ENCODE measurements around the gene CACNG4. TPM values are rescaled to one million over a fixed set of nuclear protein-coding genes. Genes with fewer than 3 reads are reported as not detected.

Gene CACNG4
- total RNA-seq, 1 experiment from 2014 or later, result 2.4 TPM

DNA sequence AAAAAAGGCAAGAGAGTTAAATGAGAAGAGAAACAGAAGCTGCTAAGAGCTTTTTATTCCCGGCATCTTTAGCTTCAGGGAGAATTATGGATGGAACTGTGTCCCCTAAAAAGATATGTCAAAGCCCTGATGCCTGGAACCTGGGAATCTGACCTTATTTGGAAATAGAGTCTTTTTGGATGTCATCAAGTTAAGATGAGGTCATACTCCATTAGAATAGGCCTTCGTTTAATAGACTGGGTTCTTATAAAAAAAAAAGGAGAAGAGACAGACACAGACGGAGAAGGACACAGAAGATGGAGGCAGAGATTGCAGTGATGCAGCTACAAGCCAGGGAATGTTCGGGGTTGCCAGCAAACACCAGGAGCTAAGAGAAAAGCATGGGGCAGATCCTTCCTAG lies 24.6 kb downstream of the CACNG4 start:
- Histone ChIP-seq H3K79me2 (ENCODE audit: low read length) (no peaks in the 10 kb centered on the region), H3K36me3 (ENCODE audit: low read depth, low read length) (no peaks in the 10 kb centered on the region), H3K4me3 (ENCODE audit: low read length) (no peak overlapping the region), H3K4me1 (ENCODE audit: insufficient read depth, low read length) (no peaks in the 10 kb centered on the region), H2AFZ (ENCODE audit: low read length) (no peak overlapping the region), H3K9ac (ENCODE audit: low read length) (no peak overlapping the region), H3K27ac (ENCODE audit: low read length) (no peak overlapping the region), H3K4me2 (ENCODE audit: low read length) (no peak overlapping the region), H4K20me1 (ENCODE audit: low read length) (no peaks in the 10 kb centered on the region), H3K27me3 (ENCODE audit: low read length) (peaks cover 35% of the 10 kb centered on the region; the same call in 1 of the 2 replicates), H3K9me3 (ENCODE audit: low read length) (no peaks in the 10 kb centered on the region), H3K9me2 (replicated peaks; ENCODE audit: low read length) (no peaks in the 10 kb centered on the region), H3F3A (ENCODE audit: low read length, unreplicated experiment) (no peaks in the 10 kb centered on the region)
- no TSS peak for BruUV-seq (replicated peaks)
- ChIA-PET CTCF (no interaction called here), POLR2A (ENCODE audit: unreplicated experiment) (interaction anchor here (0.5 to 0.6 kb wide), 2 partner anchors 95 to 163 kb away, joined by 4 to 8 read pairs; no protein-coding TSS in a partner anchor)
- no peak for DNase-seq
- no peak for ATAC-seq
- intact Hi-C loops (cut with micrococcal nuclease), result no loop called here
- no peak for TF ChIP-seq EZH2phosphoT487 (IDR thresholded peaks at IDR 0.05; ENCODE audit: borderline replicate concordance, low read length)
- TF ChIP-seq, protein P1, sequence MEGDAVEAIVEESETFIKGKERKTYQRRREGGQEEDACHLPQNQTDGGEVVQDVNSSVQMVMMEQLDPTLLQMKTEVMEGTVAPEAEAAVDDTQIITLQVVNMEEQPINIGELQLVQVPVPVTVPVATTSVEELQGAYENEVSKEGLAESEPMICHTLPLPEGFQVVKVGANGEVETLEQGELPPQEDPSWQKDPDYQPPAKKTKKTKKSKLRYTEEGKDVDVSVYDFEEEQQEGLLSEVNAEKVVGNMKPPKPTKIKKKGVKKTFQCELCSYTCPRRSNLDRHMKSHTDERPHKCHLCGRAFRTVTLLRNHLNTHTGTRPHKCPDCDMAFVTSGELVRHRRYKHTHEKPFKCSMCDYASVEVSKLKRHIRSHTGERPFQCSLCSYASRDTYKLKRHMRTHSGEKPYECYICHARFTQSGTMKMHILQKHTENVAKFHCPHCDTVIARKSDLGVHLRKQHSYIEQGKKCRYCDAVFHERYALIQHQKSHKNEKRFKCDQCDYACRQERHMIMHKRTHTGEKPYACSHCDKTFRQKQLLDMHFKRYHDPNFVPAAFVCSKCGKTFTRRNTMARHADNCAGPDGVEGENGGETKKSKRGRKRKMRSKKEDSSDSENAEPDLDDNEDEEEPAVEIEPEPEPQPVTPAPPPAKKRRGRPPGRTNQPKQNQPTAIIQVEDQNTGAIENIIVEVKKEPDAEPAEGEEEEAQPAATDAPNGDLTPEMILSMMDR (conservative IDR thresholded peaks at IDR 0.05; ENCODE audit: low read depth, low read length), result no peak
- TF ChIP-seq EZH2 (IDR thresholded peaks at IDR 0.05; ENCODE audit: low read length, unreplicated experiment), result no peak

GRCh38 chr17:66989579-66989978 lies 25.1 kb downstream of the CACNG4 start:
- POLR2A ChIA-PET (ENCODE audit: unreplicated experiment), result interaction anchor here (0.6 kb wide), 1 partner anchor 163 kb away, joined by 8 read pairs; no protein-coding TSS in a partner anchor
- Histone ChIP-seq H2AFZ (ENCODE audit: low read length) (no peak overlapping the region), H3K9ac (ENCODE audit: low read length) (no peak overlapping the region), H3K9me3 (ENCODE audit: low read length) (no peaks in the 10 kb centered on the region), H3K4me3 (ENCODE audit: low read length) (no peak overlapping the region), H3K27me3 (ENCODE audit: low read length) (peaks cover 31% of the 10 kb centered on the region; the same call in 1 of the 2 replicates), H3K79me2 (ENCODE audit: low read length) (no peaks in the 10 kb centered on the region), H3K4me1 (ENCODE audit: insufficient read depth, low read length) (no peaks in the 10 kb centered on the region), H3K27ac (ENCODE audit: low read length) (no peak overlapping the region), H4K20me1 (ENCODE audit: low read length) (no peaks in the 10 kb centered on the region), H3K9me2 (replicated peaks; ENCODE audit: low read length) (no peaks in the 10 kb centered on the region), H3K36me3 (ENCODE audit: low read depth, low read length) (no peaks in the 10 kb centered on the region), H3K4me2 (ENCODE audit: low read length) (no peak overlapping the region), H3F3A (ENCODE audit: low read length, unreplicated experiment) (no peaks in the 10 kb centered on the region)
- no TSS peak for BruUV-seq (replicated peaks)
- CTCF ChIA-PET, result no interaction called here
- ATAC-seq (no peak), DNase-seq (no peak)
- intact Hi-C loops (cut with micrococcal nuclease), result no loop called here
- TF ChIP-seq EZH2 (IDR thresholded peaks at IDR 0.05; ENCODE audit: low read length, unreplicated experiment), result no peak
- TF ChIP-seq, protein P1 (conservative IDR thresholded peaks at IDR 0.05; ENCODE audit: low read depth, low read length), result no peak

DNA sequence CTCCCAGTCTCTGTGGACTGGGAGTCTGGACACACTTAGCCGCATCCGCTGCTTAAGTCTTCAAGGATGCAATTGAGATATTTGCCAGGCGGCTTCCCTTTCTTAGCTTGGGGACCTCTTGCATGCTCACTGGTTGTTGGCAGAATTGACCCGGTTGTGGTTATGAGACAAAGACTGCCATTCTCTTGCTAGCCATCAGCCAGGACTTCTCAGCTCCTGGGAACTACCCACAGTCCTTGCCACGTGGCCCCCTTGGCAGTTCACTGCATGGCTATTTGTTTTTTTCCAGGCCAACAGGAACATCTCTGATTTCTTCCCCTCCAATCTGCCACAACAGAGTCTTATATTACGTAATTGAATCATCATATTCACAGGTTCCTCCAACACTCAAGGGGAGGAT lies 25.5 kb downstream of the CACNG4 start:
- no TSS peak for BruUV-seq (replicated peaks)
- Histone ChIP-seq H3F3A (ENCODE audit: low read length, unreplicated experiment) (no peaks in the 10 kb centered on the region), H3K4me1 (ENCODE audit: insufficient read depth, low read length) (no peaks in the 10 kb centered on the region), H3K4me2 (ENCODE audit: low read length) (no peak overlapping the region), H3K79me2 (ENCODE audit: low read length) (no peaks in the 10 kb centered on the region), H4K20me1 (ENCODE audit: low read length) (no peaks in the 10 kb centered on the region), H3K9me3 (ENCODE audit: low read length) (no peaks in the 10 kb centered on the region), H3K36me3 (ENCODE audit: low read depth, low read length) (no peaks in the 10 kb centered on the region), H3K27ac (ENCODE audit: low read length) (no peak overlapping the region), H3K27me3 (ENCODE audit: low read length) (peaks cover 30% of the 10 kb centered on the region; the same call in 1 of the 2 replicates), H3K9me2 (replicated peaks; ENCODE audit: low read length) (no peaks in the 10 kb centered on the region), H3K9ac (ENCODE audit: low read length) (no peak overlapping the region), H3K4me3 (ENCODE audit: low read length) (no peak overlapping the region), H2AFZ (ENCODE audit: low read length) (no peak overlapping the region)
- CTCF ChIA-PET, result no interaction called here
- ATAC-seq (no peak), DNase-seq (no peak)
- intact Hi-C loops (cut with micrococcal nuclease), result no loop called here
- TF ChIP-seq, protein P1 (conservative IDR thresholded peaks at IDR 0.05; ENCODE audit: low read depth, low read length), result no peak
- TF ChIP-seq EZH2phosphoT487 (IDR thresholded peaks at IDR 0.05; ENCODE audit: borderline replicate concordance, low read length) (no peak), EZH2 (IDR thresholded peaks at IDR 0.05; ENCODE audit: low read length, unreplicated experiment) (no peak)
- POLR2A ChIA-PET (ENCODE audit: unreplicated experiment), result no interaction called here
